Measurements from ENCODE around the gene SEZ6.

DNA sequence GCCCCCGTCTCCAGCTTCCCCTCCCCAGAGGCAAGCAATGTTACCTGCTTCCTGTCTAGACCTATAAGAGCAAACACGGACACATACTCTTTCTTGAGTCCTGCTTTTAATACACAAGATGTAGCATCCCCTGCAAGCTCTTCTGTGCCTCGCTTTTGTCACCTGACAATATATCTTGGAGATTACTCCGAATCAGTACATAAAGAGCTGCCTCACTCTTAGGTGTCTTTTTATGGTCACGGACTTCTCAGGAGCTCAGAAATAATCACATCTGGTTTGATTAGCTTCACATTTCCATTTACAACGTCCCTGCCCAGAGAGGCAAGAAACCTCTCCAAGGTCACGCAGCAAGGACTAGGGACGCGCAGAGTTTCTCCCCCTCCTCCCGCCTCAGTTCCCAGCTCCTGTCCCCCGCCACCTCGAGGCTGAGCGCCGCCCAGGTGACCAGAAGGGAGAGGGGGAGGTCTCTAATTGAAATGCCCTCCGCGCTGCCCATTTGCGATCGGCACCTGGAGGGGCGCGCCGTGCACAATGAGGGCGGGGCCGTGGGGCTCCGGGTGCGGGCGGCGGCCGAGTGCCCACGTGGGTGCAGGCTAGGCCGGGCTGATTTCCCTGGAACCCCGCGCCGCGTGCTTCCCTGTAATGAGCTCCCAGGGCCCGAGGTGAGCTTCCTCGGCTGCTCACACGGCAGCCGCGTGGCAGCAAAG lies 13.8 kb upstream of the SEZ6 start:
- TF ChIP-seq, protein P1, sequence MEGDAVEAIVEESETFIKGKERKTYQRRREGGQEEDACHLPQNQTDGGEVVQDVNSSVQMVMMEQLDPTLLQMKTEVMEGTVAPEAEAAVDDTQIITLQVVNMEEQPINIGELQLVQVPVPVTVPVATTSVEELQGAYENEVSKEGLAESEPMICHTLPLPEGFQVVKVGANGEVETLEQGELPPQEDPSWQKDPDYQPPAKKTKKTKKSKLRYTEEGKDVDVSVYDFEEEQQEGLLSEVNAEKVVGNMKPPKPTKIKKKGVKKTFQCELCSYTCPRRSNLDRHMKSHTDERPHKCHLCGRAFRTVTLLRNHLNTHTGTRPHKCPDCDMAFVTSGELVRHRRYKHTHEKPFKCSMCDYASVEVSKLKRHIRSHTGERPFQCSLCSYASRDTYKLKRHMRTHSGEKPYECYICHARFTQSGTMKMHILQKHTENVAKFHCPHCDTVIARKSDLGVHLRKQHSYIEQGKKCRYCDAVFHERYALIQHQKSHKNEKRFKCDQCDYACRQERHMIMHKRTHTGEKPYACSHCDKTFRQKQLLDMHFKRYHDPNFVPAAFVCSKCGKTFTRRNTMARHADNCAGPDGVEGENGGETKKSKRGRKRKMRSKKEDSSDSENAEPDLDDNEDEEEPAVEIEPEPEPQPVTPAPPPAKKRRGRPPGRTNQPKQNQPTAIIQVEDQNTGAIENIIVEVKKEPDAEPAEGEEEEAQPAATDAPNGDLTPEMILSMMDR (conservative IDR thresholded peaks at IDR 0.05; ENCODE audit: low read depth, low read length), result no peak
- TF ChIP-seq EZH2 (IDR thresholded peaks at IDR 0.05; ENCODE audit: borderline replicate concordance, low read depth, low read length, poor library complexity, severe bottlenecking), result no peak
